SH-SY5Y (cell line): Measurements from ENCODE around the gene CLIC3.

ENCODE experiments used
- GATA2 ChIP-seq: IDR thresholded peaks from 2 replicates; pipeline ENCODE4 v1.6.1; 2011; ENCODE audit warnings: mild to moderate bottlenecking, low read depth, low read length
- GATA3 ChIP-seq: IDR thresholded peaks from 2 replicates; pipeline ENCODE4 v1.6.1; 2011; ENCODE audit warnings: low read depth, mild to moderate bottlenecking, low read length, moderate library complexity

Gene CLIC3

GRCh38 chr9:136945333-136946227 lies 50.8 kb downstream of the CLIC3 start:
- TF ChIP-seq GATA3 = no peak
- TF ChIP-seq GATA2 = no peak
